OCI-LY7 (cell line): ENCODE data around the gene RPS14.

ENCODE experiments used
- CTCF ChIP-seq: fragments of 200-600 bp; sonication (generic); conservative IDR thresholded peaks from 2 replicates; pipeline ENCODE4 v1.5.1; 2014; ENCODE audit warnings: mild to moderate bottlenecking, antibody characterized with exemption, low read length, moderate library complexity, mixed read lengths
- EZH2phosphoT487 ChIP-seq: fragments of 200-600 bp; sonication (generic); IDR thresholded peaks from 2 replicates; pipeline ENCODE4 v1.6.1; 2018; ENCODE audit warnings: low read depth, borderline replicate concordance, mild to moderate bottlenecking, mixed run types, antibody characterized with exemption, low read length, moderate library complexity, mixed read lengths

GRCh38 chr5:150496534-150496933 is 47.0 kb upstream of the RPS14 start:
- TF ChIP-seq CTCF (no peak), EZH2phosphoT487 (no peak)
